CD4-positive, alpha-beta T cell treated with Interleukin-17A for 1 hour (primary cell): Measurements from ENCODE around the gene CTNND2.

Source experiments
- DNase-seq: peaks from one replicate; pipeline ENCODE4 v3.0.0-alpha.2; 2020

CTNND2 gene

DNA sequence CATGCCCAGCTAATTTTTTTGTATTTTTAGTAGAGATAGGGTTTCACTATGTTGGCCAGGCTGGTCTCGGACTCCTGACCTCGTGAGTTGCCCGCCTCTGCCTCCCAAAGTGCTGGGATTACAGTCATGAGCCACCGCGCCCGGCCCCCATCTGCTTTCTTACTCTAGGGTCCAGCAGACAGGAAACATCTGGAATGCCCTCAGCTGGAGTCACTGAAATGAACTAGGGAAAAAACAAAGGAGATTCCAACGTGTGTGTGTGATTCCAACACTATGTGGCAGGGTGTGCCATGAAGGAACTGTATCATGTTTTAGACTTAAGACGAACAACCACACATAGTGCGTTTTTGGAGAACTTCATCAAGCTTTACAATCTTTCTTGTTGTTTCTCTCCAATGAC lies 603.1 kb downstream of the CTNND2 start:
- DNase-seq: no peak

DNA sequence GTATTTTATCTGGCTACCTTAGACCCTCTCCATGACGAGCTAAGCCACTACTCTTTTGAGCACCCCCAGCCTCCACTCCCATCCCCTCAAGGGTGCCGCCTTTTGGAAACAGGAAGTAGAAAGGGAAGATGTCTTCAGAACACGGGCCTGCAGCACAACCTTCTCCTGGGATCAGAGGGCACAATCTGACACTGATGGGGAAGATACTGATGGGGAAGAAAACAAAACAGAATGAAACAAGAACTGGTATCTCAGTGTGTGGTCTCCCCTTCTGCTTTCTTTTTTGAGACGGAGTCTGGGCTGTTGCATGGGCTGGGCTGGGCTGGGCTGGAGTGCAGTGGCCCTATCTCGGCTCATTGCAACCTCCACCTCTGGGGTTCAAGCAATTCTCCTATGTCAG lies 603.5 kb downstream of the CTNND2 start:
- DNase-seq: no peak

DNA sequence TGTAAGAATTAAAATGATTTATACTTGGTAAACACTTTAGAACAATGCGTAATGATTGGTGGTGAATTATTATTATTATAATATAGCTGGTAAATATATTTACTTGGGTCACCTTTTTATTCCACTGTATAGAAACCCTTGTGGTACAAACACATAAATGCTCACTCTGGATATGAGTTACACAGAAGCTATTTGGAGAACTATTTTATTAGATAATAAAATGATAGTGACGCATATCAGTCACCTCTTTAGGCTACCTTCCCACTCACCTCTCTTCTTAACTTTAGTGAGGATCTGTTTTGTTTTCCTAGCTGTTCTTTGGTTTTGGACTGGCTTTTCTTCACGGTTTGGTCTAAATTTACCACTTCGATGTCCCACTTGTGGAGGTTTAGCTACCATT lies 605.4 kb downstream of the CTNND2 start:
- no peak for DNase-seq

DNA sequence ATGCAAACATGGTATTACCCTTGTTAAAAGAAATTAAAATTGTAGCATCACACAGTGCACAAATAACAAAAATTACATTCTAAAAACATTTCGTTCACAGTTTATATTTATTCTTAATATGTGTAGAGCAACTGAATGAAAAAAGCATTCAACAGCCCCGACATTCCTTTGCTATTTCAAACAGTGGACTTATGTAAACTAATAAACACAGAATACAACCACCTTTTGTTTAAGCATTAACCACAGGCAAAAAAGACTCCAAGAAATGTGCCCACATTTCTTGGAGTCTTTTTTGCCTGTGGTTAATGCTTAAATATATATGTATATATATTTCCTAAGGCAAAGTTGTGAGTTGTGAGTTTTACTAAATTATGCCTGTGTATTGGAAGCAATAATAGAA lies 610.7 kb downstream of the CTNND2 start:
- DNase-seq: no peak

DNA sequence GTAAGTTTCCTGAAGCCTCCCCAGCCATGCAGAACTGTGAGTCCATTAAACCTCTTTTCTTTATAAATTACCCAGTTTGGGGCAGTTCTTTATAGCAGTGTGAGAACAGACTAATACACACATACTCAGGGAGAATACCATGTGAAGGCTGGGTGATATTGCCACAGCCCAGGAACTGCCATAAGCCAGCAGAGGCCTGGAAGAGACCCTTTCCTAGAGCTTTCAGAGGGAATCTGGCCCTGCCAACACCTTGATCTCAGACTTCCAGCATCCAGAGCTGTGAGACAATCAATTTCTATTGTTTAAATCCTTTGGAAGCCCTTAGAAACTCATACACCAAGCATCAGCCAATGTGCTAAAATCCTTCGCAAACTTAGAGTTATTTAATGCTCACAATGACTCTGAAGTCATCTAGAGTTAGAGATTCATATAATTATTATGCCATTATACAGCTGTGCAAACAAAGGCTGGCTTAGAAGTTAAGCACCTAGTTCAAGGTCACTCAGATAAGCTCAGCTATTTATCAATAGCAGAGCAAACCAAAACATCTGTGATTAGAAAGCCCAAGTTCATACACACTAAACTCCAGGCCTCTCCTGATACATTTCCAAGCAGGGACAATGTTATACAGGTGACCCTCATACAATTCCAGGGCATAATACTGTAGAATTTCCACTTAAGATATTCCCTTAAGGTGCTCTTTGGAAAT lies 611.4 kb downstream of the CTNND2 start:
- DNase-seq: no peak

DNA sequence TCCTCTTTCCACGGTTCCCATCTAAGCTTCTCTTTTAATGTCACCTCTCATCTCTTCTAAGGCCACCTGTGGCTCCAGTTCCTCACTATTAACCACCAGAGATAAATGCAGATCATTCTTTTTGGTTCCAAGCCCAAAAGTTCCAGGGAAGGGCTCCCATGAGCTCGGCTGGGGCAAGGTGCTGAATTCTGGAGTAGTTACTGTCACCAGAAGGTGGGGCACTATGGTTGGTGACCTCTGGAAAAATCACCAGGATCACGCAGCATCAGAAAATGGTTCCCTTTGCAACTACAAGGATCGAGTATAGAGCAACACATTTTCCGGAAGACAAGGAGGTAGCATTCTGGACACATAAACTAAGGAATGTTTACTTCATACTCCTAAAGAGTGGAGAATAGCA lies 614.5 kb downstream of the CTNND2 start:
- no peak for DNase-seq

DNA sequence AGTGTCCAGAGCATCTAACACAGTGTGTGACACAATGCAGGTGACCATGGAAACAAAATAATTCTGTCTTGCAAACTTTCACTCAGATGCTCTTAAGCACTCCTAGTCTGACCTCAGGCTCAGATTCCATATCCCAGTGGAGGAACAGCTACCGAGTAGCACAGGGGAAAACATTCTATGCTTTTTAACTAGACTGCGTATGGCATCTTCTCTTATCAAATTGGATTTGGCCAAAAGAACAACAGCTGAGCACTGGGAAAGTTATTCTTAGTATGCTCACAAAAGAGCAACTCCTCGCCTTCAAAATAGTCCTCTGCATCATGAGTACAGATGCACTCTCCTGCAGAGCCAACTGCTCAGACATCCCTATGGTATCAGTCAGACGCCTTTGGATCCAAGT lies 615.0 kb downstream of the CTNND2 start:
- DNase-seq: no peak

DNA sequence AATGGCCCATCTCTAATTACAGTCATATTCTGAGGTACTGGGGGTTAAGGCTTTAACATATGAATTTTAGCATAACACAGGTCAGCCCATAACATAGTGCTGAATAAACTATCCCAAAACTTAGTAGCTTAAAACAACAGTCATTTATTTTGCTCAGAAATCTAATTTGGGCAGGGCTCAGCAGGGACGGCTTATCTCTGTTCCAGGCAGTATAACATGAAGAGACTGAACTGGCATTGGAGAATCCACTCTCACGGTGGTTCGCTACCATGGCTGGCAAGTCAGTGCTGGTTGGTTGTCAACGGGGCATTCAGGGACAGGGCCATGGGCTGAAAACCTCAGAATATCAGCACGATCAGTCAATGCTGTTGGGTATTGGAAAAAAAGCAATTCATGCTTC lies 622.4 kb downstream of the CTNND2 start:
- no peak for DNase-seq

DNA sequence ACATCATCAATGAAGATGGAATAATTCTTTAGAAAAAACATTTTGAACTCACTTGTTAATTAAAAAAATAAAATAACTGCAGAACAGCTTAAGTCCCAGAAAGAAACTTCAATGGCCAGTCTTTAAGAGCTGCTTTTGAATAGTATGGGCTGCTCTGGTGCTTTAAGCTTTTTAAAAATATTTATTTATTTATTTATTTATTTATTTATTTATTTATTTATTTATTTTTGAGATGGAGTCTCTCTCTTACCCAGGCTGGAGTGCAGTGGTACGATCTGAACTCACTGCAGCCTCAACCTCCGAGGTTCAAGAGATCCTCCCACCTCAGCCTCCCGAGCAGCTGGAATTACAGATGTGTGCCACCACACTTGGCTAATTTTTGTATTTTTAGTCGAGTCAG lies 626.9 kb downstream of the CTNND2 start:
- no peak for DNase-seq

DNA sequence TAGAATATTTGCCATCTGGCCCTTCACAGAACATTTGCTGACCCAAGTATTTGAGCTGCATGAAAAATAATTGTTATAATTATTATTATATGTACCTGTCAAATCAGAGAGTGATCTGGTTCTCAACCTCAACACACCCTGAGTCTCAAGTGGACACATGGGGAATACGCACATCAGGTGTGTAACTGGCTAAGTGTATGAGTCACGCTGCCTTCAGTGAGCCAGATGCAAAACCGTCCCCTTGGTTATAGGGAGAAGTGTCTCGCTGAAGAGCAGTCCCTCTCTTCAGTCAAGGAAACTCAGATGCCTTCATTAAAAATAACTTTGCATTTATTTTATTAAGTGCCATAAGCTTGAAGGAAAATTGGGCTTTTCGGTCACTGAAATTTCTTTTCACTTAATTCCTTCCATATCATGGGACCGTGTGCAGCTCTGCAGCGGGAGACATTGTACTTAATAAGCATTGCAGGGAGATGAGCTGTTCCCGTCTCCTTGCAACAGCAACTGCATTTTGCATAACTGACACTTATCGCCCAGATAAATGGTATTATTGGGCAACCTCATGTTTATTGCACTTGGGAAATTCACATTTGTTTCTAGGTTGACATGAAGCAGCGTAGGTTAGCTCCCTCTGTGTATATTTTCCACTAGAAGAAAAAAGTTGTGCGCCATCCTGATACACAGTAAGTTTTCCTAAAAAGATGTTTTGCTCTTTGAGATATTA lies 630.9 kb downstream of the CTNND2 start:
- DNase-seq: no peak

DNA sequence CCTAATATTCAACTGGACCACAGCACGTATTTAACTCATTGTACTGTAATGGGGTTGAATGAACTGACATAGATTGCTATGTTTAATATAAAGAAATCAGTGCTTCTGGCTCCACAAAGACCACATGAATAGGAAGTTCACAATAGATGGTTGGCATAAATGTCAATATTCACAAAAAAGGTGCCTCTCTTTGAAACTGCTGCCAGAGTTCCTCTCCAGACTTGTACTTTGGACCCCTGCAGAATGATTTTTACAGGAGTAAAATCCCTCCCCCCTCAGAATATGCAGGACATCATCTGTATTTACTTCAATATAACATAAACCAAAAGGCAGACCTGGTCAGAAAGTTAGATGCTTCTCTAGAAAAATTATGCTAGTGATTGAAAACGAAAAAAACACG lies 634.7 kb downstream of the CTNND2 start:
- no peak for DNase-seq

DNA sequence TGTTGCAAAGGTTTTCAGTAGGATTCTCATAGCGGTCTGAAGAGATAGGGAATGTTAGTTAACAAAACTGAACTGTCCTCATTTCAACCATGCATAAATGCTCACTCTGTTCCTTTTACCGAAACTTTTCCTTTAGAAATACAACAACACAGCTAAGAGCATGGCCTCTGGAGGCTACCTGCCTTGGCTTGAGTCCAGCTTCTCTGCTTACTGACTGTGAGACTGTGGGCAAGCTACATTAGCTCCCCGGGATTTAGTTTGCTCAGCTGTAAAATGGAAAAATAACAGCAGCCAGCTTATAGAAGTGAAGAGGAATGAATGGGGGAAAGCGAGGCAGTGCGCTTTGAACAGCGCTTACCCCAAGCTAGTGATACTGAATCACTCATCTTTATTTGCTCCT lies 635.4 kb downstream of the CTNND2 start:
- no peak for DNase-seq

DNA sequence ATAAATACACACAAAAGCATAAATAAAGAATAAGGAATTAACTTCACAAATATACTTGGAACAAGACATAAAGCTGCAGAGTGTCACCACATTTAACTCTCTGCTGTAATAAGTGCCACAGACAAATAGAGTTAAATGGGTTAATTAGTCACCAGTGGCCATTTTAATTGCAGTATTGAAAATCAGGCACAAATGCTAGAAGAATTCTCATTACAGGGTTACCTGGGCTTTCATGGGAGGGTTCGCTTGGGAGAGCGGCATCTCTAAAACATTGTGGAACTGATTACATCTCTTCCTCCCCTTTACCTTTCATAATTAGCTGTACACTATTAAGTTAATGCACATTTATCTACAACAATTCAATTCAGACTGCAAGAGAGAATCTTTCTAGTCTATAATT lies 637.9 kb downstream of the CTNND2 start:
- no peak for DNase-seq

DNA sequence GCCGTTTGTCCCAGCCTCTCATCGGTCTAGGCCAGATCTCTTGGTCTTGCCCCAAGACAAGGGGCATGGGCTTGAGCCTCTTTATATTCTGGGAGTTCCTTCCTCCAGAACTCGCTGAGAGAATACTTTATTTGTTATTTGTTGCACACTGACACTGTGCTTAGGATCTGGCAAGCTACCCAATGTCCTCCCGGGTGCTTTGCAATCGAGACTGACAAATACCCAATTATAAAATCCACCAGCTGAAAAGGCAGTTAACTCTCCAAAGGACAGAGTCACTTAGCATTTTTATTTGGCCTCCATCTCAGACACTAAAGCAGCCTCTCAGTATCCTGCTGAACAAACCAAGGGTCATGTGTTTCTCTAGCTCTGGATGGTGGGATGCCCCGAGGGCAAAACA lies 643.0 kb downstream of the CTNND2 start:
- DNase-seq: no peak

DNA sequence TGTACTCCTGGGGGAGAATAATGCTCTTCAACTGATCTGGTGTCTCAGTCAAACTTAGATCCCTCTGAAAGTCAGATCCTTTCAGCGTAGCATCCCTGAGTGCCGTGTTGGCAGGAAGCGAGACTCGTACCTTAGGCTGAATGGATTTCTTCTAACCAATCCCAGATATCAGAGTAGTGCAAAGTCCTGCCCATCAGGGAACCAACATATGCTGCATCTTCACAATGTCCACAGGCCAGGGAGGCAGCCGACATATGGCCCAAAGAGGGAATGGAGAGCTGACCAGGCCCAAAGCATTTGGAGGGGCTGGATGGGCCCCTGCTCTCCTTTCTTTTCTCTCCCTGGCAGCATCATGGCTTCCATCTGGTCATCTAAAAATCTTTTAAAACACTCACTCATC lies 646.2 kb downstream of the CTNND2 start:
- no peak for DNase-seq

DNA sequence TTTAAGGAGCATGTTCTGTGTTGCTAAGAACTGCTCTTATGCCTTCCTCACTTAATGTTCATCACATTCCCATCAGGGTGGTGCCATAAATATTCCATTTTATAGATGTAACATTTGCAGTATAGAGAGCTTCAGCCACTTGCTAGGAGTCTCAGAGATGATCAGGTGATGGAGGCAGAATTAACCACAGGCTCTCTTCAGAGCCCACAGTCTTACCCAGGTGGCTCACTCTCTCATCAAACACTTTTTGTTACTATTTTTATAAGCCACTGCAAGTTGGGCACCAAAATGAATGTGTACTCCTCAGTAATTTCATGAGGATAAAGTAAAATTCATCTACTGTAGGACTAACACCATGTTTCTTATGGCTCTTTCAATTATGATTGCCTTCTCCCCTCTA lies 651.7 kb downstream of the CTNND2 start:
- DNase-seq: no peak

DNA sequence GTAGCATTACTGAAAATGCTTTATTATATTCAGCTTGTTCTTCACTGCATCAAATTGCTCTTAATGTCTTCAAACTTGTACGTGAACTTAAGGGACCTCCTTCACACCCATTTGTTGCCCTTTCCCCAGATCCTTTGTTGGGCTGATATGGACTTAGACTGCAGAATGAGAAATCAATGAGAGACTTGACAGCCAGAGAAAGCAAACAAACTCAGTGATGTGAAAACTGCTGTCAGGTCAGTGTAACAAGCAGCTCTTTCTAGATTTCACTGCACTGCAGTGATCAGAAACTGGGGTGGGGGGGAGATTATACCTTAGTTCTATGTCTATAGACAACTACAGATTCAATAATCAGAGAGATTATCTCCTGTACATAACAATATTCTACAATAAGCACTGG lies 652.2 kb downstream of the CTNND2 start:
- DNase-seq: no peak

DNA sequence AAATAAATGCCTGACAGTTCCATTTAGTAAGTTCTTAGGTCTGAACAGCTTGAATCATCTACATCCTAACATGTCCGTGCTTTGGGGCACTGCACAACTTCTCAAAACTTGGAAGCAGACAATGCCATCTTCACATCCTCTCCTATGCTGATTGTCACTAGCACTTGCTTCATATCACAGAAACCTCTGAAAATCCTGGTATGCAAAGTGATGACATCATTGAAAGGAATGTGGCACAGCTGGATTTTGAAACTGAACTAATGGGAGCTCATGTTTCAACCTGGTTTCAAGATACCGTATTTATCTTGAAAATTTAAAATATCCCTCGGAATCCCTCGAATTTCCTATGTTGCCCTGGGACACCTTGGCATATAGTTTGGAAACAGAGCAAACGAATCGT lies 653.0 kb downstream of the CTNND2 start:
- no peak for DNase-seq

DNA sequence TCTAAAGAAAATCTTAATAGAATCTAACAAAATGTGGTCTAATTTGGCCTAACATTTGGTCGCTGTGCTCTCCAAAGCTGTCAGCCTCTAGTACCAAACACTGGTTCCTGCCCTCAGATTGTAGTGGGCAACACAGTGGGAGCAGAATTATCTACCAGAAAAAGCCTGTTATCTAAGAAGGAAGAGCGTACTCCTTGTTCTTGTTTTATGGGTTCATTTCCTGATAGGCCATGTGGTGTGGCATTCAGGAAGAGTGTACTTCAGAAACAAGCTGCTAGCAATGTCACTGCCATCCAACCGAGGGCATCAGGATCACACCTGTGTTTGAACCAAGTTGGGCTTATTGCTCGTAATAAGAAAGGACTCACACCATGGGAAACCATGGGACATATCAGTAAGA lies 655.3 kb downstream of the CTNND2 start:
- no peak for DNase-seq

DNA sequence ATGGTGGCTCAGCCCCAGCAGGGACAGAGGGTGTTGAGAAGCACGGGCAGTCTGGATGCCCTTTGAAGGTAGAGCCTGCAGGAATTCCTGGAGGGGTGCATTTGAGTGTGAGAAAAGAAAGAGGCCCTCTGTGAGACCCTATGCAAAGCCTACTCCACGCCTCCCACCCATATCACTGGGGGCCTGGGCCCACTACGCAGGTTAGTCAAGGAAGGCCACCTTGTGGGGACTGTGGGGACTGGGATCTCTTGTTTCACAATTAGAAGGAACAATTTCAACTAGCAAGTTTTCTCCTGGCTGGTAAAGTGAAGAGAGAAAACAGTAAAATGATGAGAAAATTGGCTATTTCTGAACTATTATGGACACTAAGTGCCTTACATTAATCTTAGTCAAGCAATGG lies 657.0 kb downstream of the CTNND2 start:
- no peak for DNase-seq

DNA sequence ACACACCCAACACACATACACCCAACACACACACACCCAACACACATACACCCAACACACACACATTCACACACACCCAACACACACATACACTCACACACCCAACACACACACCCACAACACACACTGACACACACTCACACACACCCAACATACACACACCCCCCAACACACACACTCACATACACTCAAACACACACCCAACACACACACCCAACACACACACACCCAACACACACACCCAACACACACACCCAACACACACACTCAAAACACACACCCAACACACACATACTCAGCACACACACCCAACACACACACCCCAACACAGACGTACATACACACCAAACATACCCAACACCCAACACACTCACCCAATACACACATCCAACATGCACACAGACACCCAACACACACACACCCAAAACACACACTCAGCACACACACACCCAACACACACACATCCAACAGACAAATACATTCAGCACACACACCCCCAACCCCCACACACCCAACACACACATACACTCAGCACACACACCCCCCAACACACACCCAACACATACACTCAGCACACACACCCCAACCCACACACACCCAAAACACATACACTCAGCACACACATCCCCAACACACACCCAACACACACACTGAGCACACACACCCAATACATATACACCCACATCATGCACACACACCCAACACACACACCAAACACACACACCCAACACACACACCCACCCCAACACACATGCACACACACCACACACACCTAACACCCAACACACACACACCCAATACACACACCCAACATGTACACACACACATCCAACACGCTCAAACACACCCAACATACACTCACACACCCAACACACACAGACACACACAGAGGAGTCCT lies 663.7 kb downstream of the CTNND2 start:
- DNase-seq: no peak

DNA sequence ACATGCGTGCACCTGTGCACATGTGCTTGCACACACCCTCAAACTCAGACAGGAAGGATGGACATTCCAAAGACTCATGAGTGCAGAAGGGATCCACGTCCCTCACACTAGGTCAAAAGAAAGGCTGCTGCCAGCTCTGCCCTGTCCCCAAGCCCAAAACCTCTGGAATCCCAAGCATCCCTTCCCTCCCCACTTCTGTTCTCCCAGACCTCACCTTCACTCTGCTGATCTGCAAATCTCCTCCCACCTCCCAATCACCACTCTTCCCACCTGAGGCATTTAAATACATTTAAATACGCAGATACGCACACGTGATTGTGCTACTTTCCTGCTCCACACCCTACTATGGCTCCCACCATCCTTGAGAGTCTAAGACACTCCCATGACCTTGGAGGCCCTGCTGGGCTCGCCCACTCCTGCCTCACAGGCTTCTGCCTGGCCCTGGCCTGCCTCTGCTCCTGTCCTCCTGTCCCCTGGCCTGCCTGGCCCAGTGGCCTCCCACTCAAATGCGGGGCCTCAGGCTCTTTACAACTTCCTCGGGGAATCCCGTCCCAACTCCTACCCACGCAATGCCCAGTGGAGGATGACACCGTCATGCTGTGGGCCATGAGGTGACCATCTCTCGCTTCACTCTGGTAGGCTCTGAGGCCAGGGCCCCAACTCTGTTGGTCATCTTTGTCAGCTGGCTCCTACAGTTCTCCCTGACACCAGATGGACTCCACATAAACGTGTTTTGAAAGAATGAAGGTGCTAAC lies 664.8 kb downstream of the CTNND2 start:
- DNase-seq: no peak

DNA sequence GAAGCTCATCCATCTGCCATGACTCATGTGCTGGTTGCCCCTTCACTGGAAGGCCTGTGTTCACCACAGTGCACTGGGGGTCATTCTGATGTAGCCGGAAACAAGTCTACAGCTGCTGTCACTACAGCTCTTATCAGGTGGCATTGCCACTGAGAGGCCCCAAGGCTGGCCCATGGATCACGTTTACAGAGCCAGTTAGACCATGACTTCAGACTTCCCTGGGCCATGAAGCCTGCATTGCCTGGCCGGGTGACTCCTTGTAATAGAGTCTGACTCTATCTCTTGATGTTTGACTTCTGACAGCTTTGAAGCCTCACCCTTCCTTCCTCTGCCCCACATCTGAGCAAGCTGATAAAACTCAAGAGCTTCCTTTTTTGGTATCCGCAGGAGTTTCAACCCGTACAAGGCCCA lies 669.7 kb downstream of the CTNND2 start:
- peak; percentile 43 for DNase-seq
